Measurements from ENCODE around the gene PROCA1.
A peak's percentile ranks its signal among the peaks of the same experiment; 100 is the strongest.

The PROCA1 gene

DNA sequence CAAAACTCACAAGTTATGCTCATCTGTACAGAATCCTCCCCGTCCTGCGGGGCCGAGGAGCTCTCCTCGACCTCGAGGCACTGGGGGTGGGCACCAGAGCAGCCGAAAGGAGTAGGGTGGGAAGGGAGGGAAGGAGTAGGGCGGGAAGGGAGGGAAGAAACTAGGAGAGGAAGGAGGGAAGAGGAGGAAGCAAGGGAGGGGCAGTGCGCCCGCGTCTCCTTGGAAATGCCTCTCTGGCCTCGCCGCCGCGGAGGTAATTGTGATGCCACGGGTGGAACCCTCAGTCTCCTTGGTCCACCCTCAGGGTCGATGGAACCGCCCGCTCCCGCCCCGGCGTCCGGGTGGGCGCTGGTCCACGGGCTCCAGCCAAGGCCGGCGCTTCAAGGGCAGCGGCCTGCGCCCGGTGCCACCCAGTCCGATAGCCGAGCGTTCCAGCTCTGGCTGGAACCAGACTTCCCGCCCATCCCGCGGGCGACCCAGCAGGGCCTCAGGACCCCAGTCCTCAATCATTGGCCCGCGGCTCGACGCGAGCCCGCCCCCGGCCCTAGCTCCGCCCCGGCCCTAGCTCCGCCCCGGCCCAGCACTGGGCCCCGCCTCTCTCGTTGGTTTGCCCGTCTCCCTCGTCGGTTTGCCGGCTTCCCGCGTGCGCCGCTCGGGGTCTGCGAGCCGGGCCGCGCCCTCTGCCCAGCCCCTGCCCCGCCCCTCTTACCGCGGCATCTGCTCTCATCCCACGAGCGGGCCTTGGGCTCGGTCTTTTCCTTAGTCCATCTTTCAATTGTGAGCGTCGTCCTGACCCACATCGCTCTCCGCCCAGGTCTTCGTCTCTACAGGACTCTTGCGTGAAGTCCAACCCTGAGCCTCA lies 596 bp downstream of the PROCA1 start:
- Mint-ChIP-seq H3K36me3 (ENCODE audit: low read depth) (peaks cover 8% of the 10 kb centered on the region), H3K9me3 (no peaks in the 10 kb centered on the region), H3K4me1 (ENCODE audit: low read depth) (peaks cover 19% of the 10 kb centered on the region), H3K27ac (peak overlapping the region; percentile 91), H3K4me3 (peak overlapping the region; percentile 86), H3K27me3 (peaks cover 9% of the 10 kb centered on the region)

DNA sequence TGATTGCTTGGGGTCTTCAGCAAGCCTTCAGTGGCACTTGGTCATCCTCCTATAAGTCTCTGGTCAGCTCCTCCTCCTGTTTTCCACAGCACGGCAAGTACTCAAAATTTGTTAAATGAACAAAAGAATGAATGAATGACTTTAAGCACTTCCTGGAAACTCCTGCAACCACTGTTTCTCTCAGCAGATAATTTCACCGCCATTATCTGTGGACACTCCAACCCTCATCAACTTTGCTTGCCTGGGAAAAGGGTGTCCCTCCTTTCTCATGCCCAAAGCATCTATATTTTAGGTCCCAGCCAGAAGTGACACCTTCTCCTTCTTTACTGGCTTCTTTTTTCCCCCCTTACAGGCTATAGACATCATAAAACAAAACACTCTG lies 4.4 kb downstream of the PROCA1 start:
- H3K27me3 Mint-ChIP-seq = no peaks in the 10 kb centered on the region
- peaks cover 26% of the 10 kb centered on the region for H3K36me3 Mint-ChIP-seq (ENCODE audit: low read depth)
- H3K9me3 Mint-ChIP-seq = no peaks in the 10 kb centered on the region
- no peak overlapping the region for H3K4me3 Mint-ChIP-seq
- peaks cover 15% of the 10 kb centered on the region for H3K4me1 Mint-ChIP-seq (ENCODE audit: low read depth)
- H3K27ac Mint-ChIP-seq = no peak overlapping the region

DNA sequence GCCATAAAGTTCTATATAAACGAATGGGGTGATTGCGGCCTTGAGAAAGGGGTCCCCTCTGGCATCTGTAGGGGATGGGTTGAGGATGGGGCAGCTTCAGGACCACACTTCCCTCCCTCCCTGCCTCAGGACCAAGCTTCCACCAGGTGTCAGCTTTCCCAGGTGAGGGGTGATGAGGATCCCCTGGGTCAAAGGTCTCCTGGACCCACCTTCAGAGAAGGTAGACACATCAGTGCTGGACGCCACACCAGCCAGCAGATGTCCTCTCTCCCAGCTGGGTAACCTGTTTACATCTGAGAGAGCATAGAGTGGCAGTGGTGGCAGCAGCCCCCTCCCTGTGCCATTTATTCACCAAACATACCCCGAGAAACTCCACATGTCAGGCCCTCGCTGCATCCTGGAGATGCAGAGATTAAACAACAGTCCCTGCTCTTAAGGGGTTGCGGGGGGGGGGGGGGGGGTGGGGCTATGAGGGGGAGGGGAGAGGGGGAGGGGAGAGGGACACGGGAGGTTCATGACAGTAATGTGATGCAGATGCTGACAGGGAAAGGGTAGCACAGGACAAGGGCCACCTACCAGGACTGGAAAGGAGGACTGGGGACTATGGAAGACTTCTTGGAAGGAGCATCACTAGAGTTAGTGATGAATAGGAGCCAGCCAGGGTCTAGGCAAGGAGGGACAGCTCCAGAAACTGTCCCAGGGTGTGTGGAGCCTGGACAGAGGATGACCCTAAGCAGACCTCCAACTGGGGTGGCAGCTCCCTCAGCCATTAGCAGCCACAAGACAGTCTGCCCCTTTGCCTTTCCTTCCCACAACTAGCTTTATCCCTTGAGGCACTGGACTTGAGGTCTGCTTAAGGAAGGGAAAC lies 5.0 kb downstream of the PROCA1 start:
- Mint-ChIP-seq H3K4me3 (no peak overlapping the region), H3K27ac (no peak overlapping the region), H3K36me3 (ENCODE audit: low read depth) (peaks cover 31% of the 10 kb centered on the region), H3K4me1 (ENCODE audit: low read depth) (peaks cover 9% of the 10 kb centered on the region), H3K9me3 (no peaks in the 10 kb centered on the region), H3K27me3 (no peaks in the 10 kb centered on the region)

DNA sequence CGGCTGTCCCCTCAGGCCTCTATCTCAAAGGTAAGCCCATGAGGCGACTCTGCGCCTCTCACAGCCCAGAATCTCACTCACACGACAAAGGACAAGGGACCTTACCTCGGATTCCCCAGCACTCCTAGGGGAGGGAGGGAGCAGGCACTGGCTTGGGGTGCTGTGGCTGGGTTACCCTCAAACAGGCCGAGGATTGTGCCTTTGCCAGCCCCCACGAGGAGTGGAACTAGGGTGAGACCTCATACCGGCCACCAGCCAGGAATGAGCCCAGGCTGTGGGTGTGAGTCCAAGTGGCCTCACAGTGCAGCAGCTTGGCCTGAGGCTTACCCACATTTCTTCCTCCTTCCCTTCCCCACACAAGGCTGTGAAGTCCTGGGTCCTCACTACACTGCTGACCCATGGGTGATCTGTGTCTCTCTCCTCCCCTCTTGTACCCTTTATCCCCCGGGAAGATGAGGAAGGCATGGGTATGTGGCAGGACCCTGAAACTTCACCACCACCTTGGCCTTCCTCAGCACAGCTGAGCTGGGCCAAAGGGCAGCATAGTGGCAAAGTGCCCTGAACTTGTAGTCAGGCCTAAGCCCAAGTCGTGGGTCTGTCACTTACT lies 5.9 kb downstream of the PROCA1 start:
- Mint-ChIP-seq H3K36me3 (ENCODE audit: low read depth) (peaks cover 37% of the 10 kb centered on the region), H3K27ac (no peak overlapping the region)

DNA sequence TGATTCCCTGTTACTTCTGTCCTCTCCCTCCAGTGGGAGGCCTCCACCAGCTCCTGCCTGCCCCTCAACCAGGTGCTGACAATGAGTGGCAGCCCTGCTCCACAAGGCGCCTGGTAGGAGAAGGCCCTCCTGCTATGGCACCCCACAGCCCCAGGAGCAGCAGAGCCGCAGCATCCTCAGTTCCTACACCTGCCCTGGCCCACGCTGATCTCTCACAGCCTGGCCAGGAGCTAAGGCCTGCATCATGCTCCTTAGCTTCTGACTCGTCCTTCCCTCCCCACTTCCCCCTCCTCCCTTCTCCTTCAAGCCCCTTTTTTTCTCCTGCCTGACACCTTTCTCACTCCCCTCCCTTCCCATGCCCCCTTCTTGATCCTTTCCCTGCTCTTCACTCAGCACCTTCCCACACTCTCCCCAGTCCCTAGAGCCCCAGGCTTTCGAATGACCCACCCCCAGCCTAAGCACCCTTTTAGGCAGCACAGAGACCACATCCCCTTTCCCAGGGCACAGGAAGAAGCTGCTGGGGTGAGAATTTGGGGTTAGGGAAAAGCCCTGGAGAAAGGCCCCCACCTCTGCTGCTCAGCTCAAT lies 6.5 kb downstream of the PROCA1 start:
- peaks cover 42% of the 10 kb centered on the region for H3K36me3 Mint-ChIP-seq (ENCODE audit: low read depth)
- peak overlapping the region; percentile 26 for H3K27ac Mint-ChIP-seq
- H3K9me3 Mint-ChIP-seq = no peaks in the 10 kb centered on the region
- H3K27me3 Mint-ChIP-seq = no peaks in the 10 kb centered on the region
- no peak overlapping the region for H3K4me3 Mint-ChIP-seq
- no peaks in the 10 kb centered on the region for H3K4me1 Mint-ChIP-seq (ENCODE audit: low read depth)

More for the DNA sequence above, 5.9 kb downstream of the PROCA1 start:
- no peak overlapping the region for H3K4me3 Mint-ChIP-seq
- H3K4me1 Mint-ChIP-seq (ENCODE audit: low read depth) = peaks cover 4% of the 10 kb centered on the region
- H3K9me3 Mint-ChIP-seq = no peaks in the 10 kb centered on the region
- no peaks in the 10 kb centered on the region for H3K27me3 Mint-ChIP-seq

DNA sequence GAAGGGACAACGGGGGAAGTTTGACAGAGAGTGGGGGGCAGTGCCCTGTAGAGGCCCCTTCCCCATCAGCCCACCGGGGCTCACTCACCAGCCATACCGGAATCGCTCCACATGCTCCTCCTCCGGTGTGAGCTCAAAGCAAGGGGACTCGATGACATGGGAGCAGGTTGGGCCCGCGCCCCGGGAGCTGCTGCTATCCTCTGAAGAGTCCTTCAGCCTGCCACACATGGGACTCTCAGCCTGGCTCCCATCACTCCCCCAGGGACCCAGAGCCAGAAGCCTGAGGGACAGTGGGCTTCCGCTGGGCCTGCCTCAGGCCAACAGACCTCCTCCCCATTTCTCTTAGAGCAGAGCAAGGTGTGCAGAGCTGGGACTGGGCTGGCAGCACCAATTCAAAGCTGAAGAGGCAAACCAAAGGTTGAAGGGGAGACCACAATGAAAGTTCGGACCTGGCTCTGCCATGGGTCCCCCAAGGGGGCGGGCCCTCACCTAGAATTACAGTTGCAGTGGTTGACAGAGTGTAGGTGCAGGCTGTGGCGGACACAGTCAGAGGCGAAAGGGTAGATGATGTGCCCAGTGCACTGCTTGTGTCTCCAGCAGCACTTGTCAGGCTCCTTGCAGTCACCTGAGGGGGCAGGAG lies 7.3 kb downstream of the PROCA1 start:
- Mint-ChIP-seq H3K9me3 (no peaks in the 10 kb centered on the region), H3K4me3 (no peak overlapping the region), H3K4me1 (ENCODE audit: low read depth) (no peaks in the 10 kb centered on the region), H3K36me3 (ENCODE audit: low read depth) (peaks cover 48% of the 10 kb centered on the region), H3K27ac (no peak overlapping the region), H3K27me3 (no peaks in the 10 kb centered on the region)

DNA sequence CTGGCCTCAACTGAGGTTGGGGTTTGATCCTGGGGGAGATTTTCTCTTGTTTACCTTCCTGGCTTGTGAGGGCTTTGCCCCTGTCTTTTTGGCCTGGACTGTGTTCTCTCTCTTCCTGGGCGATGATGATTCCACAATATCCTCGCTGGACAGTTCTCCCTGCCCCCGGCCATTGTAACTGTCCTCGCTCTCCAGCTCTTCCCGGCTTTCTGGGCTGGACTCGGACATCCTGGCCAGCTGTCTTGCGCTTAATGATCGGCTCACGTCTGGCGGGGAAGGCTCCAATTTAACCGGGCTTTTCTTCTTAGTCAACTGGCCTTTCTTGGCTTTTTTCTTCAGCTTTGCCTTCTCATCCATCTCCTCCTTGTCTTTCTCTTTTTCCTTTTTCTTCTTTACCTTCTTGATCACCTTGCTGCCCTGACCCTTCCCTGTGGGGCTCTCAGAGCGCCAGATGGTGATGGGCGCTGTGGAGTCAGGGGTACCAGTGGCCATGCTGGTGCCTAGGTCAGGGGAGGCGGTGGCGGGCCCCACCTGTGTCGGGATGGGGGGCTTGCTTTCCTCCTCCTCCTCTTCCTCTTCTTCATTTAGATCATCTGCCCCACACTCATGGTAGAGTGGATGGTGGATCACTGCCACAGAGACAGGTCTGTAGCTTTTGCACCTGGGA lies 8.0 kb downstream of the PROCA1 start:
- peaks cover 54% of the 10 kb centered on the region for H3K36me3 Mint-ChIP-seq (ENCODE audit: low read depth)
- no peaks in the 10 kb centered on the region for H3K4me1 Mint-ChIP-seq (ENCODE audit: low read depth)
- no peak overlapping the region for H3K4me3 Mint-ChIP-seq
- H3K9me3 Mint-ChIP-seq = no peaks in the 10 kb centered on the region
- no peaks in the 10 kb centered on the region for H3K27me3 Mint-ChIP-seq
- H3K27ac Mint-ChIP-seq = no peak overlapping the region

DNA sequence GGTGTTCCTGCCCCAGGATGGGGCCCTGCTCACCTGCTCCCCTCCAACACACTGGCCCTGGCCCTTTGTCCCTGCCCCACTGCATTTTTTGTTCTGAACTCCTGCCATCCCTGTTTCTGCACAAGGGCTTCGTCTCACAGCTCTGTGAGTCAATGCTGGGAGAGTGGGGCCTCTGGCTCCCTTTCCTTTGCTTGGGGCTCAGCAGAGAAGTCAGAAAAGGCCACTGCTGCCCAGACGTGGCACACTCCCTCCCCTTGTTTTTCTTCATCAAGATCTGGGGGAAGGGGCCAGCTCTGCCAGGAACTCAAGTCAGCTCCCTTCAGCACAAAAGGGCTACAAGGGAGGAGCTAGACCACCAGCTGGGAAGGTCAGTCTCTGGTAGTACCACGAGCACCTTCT lies 8.9 kb downstream of the PROCA1 start:
- Mint-ChIP-seq H3K36me3 (ENCODE audit: low read depth) (peaks cover 57% of the 10 kb centered on the region), H3K27ac (no peak overlapping the region), H3K4me1 (ENCODE audit: low read depth) (peaks cover 7% of the 10 kb centered on the region)

DNA sequence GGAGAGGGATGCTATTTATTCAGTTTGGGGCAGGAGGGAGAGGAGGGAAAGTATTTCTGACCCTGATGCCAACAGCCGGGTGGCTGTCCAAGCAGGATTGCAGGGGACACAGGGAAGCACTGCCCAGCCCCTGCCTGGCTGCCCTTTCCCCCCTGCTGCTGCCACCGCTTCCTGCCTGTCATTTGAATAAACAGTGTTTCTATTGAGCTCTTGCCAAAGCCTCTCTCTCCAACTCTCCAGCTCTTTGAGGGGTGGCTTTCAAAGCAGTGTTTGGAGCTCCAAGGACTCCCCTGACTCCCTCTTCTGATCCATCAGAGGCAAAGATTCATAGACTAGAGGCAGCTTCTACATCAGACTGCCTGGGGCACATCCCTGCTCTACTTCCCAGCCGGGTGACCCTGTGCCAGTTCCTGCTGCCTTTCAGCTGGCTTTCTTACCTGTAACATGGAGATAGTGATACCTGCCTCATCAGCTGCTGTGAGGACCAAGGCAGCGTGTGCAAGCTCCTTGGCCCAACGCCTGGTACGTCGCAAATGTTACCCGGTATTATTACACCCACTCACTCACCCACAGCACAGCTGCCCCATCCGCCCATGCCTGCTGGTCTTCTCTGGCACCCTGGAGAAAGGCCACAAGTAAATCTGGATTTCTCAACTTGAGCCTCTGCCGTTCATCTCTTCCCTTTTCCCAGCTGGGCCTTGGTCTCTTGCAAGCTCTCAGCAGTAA lies 9.5 kb downstream of the PROCA1 start:
- Mint-ChIP-seq H3K4me3 (no peak overlapping the region), H3K36me3 (ENCODE audit: low read depth) (peaks cover 62% of the 10 kb centered on the region), H3K9me3 (no peaks in the 10 kb centered on the region), H3K27ac (no peak overlapping the region), H3K4me1 (ENCODE audit: low read depth) (peaks cover 9% of the 10 kb centered on the region), H3K27me3 (no peaks in the 10 kb centered on the region)

More for the DNA sequence above, 8.9 kb downstream of the PROCA1 start:
- H3K4me3 Mint-ChIP-seq = no peak overlapping the region
- H3K27me3 Mint-ChIP-seq = no peaks in the 10 kb centered on the region
- no peaks in the 10 kb centered on the region for H3K9me3 Mint-ChIP-seq

DNA sequence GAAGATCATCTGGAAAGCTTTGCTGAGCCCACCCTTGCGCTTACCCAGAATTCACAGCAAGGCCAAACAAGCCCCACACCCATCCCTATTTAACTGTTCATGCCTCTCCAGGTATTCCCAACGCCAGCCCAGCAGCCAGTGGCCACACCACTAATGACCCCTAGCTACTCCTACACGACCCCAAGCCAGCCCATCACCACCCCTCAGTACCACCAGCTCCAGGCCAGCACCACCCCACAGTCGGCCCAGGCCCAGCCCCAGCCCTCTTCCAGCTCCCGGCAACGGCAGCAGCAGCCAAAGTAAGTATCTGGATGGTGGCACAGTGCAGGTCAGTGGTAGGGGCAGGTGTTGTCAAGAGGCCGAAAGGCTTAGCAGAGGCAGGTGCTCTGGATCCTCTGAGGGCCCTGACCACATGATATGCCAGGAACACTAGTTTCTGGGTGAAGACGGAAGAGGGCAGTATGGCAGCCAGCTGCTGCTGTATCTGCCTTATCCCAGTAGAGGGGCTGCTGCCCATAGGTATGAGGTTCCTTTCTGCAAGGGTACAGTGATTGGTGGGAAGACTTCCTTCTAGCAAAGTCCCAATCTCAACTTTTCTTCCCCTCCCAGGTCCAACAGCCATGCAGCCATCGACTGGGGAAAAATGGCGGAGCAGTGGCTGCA lies 10.7 kb downstream of the PROCA1 start:
- H3K4me3 Mint-ChIP-seq = no peak overlapping the region
- H3K27ac Mint-ChIP-seq = no peak overlapping the region
- no peaks in the 10 kb centered on the region for H3K27me3 Mint-ChIP-seq
- H3K36me3 Mint-ChIP-seq (ENCODE audit: low read depth) = peaks cover 67% of the 10 kb centered on the region
- peaks cover 9% of the 10 kb centered on the region for H3K4me1 Mint-ChIP-seq (ENCODE audit: low read depth)
- no peaks in the 10 kb centered on the region for H3K9me3 Mint-ChIP-seq

DNA sequence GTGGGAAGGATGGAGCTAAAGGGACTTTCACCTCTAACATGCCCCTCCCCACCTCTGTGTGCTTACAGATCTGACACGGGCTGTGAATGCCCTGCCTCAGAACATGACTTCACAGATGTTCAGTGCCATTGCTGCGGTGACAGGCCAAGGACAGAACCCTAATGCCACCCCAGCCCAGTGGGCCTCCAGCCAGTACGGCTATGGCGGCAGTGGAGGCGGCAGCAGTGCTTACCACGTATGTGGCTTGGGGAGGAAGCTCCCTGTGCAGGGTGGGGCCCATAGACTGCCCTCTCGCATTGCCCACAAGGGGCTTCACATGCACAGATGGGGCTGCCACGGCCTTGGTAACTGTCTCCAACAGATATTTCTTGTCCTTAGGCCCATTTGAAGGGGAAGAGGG lies 11.4 kb downstream of the PROCA1 start:
- Mint-ChIP-seq H3K4me3 (no peak overlapping the region), H3K27ac (no peak overlapping the region), H3K9me3 (no peaks in the 10 kb centered on the region), H3K36me3 (ENCODE audit: low read depth) (peaks cover 68% of the 10 kb centered on the region), H3K4me1 (ENCODE audit: low read depth) (peaks cover 9% of the 10 kb centered on the region), H3K27me3 (no peaks in the 10 kb centered on the region)

DNA sequence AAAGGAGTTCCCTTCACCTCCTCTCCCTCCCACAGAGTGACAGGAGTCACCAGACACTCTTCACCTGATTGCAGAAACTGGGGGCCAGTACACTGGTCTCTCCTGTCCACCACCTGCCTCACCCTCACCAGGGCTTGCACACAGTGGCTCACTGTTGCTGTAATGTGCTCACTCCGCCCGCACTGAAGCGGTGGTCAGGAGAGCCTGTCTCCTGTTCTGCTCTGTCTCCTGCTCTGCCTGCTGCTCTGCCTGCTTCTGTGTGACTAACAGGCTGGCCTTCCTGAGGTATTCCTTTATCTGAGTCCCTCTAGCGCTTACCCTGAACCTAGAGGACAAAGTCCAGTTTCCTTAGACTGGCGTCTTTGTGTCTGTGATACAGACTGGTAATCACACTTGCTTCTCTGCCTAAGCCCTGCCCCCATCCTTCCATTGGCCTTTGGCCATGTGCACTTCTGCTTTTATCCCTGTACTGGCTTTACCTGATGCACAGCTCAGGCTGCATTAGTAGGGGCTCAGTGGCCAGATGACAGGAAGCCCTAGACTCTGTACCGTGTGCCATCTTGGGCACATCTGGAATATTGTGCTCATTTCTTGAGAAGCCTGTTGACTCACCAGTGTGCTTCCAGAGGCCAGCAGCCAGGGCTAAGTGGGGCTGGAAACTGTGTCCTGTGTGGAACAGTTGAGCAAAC lies 13.3 kb downstream of the PROCA1 start:
- Mint-ChIP-seq H3K4me3 (no peak overlapping the region), H3K9me3 (no peaks in the 10 kb centered on the region), H3K36me3 (ENCODE audit: low read depth) (peaks cover 81% of the 10 kb centered on the region), H3K27ac (peak overlapping the region; percentile 70), H3K27me3 (no peaks in the 10 kb centered on the region), H3K4me1 (ENCODE audit: low read depth) (peaks cover 9% of the 10 kb centered on the region)

DNA sequence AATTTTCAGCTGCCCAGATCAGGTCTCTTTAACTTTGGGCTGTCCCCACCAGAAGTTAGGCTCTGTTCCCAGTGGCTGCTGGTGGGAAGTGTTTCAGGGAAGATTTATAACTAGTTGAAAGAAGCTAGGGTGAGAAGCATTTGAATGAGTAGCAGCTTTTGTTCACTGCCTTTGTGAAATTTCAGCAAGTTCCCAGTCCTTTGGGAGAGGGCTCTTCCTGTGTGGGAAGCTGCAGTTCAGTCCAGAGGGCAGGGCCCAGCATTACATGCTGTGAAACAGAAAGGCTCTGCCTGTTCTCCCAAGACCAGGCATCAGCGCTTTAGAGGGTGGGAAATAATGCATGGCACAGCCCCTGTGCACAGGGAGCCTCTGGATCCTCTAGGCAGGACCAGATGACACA lies 17.8 kb downstream of the PROCA1 start:
- no peaks in the 10 kb centered on the region for H3K9me3 Mint-ChIP-seq
- peaks cover 70% of the 10 kb centered on the region for H3K36me3 Mint-ChIP-seq (ENCODE audit: low read depth)
- no peaks in the 10 kb centered on the region for H3K27me3 Mint-ChIP-seq
- no peak overlapping the region for H3K27ac Mint-ChIP-seq
- no peak overlapping the region for H3K4me3 Mint-ChIP-seq
- H3K4me1 Mint-ChIP-seq (ENCODE audit: low read depth) = peaks cover 9% of the 10 kb centered on the region

Measured in stimulated activated naive CD8-positive, alpha-beta T cell treated with anti-CD3 and anti-CD28 coated beads, Interleukin-15, Interleukin-2, amounts not matched to agents 100 ng/mL and 50 ng/mL, for 24 hours (primary cell).